MM.1S (cell line): ENCODE measurements around the gene PRKCA.

Experiments used
- DNase-seq: peaks from one replicate; pipeline ENCODE4 v3.0.0-alpha.2; 2015
- H2AFZ ChIP-seq: fragments of 300-600 bp; sonication (generic); 2 replicates; pipeline ENCODE4 v1.6.0; 2016; ENCODE audit warnings: antibody characterized with exemption, low read length
- H3F3A ChIP-seq: fragments of 300-600 bp; sonication (generic); 2 replicates; pipeline ENCODE4 v1.6.1; 2016; ENCODE audit warnings: mild to moderate bottlenecking, antibody characterized with exemption, low read length, moderate library complexity, mixed read lengths; ENCODE audit not compliant: insufficient read depth
- H3K27ac ChIP-seq: fragments of 300-600 bp; sonication (generic); 2 replicates; pipeline ENCODE4 v1.5.1; 2016; ENCODE audit warnings: mild to moderate bottlenecking, low read length
- H3K27me3 ChIP-seq: fragments of 300-600 bp; sonication (generic); replicated peaks from 2 replicates; pipeline ENCODE4 v1.6.0; 2016; ENCODE audit warnings: low read length; ENCODE audit not compliant: insufficient read depth
- H3K36me3 ChIP-seq: fragments of 300-600 bp; sonication (generic); replicated peaks from 2 replicates; pipeline ENCODE4 v1.6.1; 2016; ENCODE audit warnings: mild to moderate bottlenecking, low read length, mixed read lengths; ENCODE audit not compliant: insufficient read depth
- H3K4me1 ChIP-seq: fragments of 300-600 bp; sonication (generic); 2 replicates; pipeline ENCODE4 v1.6.1; 2016; ENCODE audit warnings: low read length, mixed read lengths
- H3K4me2 ChIP-seq: fragments of 300-600 bp; sonication (generic); 2 replicates; pipeline ENCODE4 v1.6.0; 2016; ENCODE audit warnings: low read depth, low read length
- H3K4me3 ChIP-seq: fragments of 300-600 bp; sonication (generic); 2 replicates; pipeline ENCODE4 v1.5.1; 2016; ENCODE audit warnings: low read length, mixed read lengths
- H3K79me2 ChIP-seq: fragments of 300-600 bp; sonication (generic); 2 replicates; pipeline ENCODE4 v1.6.1; 2016; ENCODE audit warnings: mixed run types, low read length, mixed read lengths
- H3K9ac ChIP-seq: fragments of 300-600 bp; sonication (generic); 2 replicates; pipeline ENCODE4 v1.6.1; 2016; ENCODE audit warnings: low read length, mixed read lengths
- H3K9me2 ChIP-seq: fragments of 300-600 bp; sonication (generic); replicated peaks from 2 replicates; pipeline ENCODE4 v1.6.1; 2016; ENCODE audit warnings: mild to moderate bottlenecking, low read length, mixed read lengths; ENCODE audit not compliant: insufficient read depth
- H3K9me3 ChIP-seq: fragments of 300-600 bp; sonication (generic); replicated peaks from 2 replicates; pipeline ENCODE4 v1.6.1; 2016; ENCODE audit warnings: mild to moderate bottlenecking, low read length, mixed read lengths; ENCODE audit not compliant: insufficient read depth
- H4K20me1 ChIP-seq: fragments of 300-600 bp; sonication (generic); 2 replicates; pipeline ENCODE4 v1.6.1; 2016; ENCODE audit warnings: mild to moderate bottlenecking, low read length, moderate library complexity, mixed read lengths; ENCODE audit not compliant: insufficient read depth
- CTCF ChIP-seq: fragments of 300-600 bp; sonication (generic); IDR thresholded peaks from 2 replicates; pipeline ENCODE4 v1.5.1; 2016; ENCODE audit warnings: antibody characterized with exemption, low read length, mixed read lengths
- EZH2 ChIP-seq: fragments of 300-600 bp; sonication (generic); optimal IDR thresholded peaks from 2 replicates; pipeline ENCODE3; 2017; ENCODE audit warnings: low read depth, mild to moderate bottlenecking, antibody characterized with exemption, low read length, mixed read lengths
- EZH2phosphoT487 ChIP-seq: fragments of 300-600 bp; sonication (generic); IDR thresholded peaks from 2 replicates; pipeline ENCODE4 v1.6.1; 2018; ENCODE audit warnings: antibody characterized with exemption, low read length

The PRKCA gene

GRCh38 chr17:66776999-66777688 is 474.7 kb downstream of the PRKCA start:
- no peak overlapping the region for H2AFZ ChIP-seq
- H3K4me3 ChIP-seq = no peak overlapping the region
- H3K9me2 ChIP-seq = no peaks in the 10 kb centered on the region
- TF ChIP-seq CTCF = no peak
- TF ChIP-seq EZH2 = no peak
- no peak for TF ChIP-seq EZH2phosphoT487
- H4K20me1 ChIP-seq = no peaks in the 10 kb centered on the region
- DNase-seq = no peak
- H3F3A ChIP-seq = no peaks in the 10 kb centered on the region
- H3K9me3 ChIP-seq = no peaks in the 10 kb centered on the region
- H3K4me1 ChIP-seq = no peaks in the 10 kb centered on the region
- H3K27ac ChIP-seq = no peak overlapping the region
- H3K4me2 ChIP-seq = no peak overlapping the region
- H3K9ac ChIP-seq = no peak overlapping the region
- H3K27me3 ChIP-seq = no peaks in the 10 kb centered on the region
- no peaks in the 10 kb centered on the region for H3K36me3 ChIP-seq
- no peaks in the 10 kb centered on the region for H3K79me2 ChIP-seq

- Histone ChIP-seq H3K36me3 (no peaks in the 10 kb centered on the region), H3K9me3 (no peaks in the 10 kb centered on the region), H3K27me3 (no peaks in the 10 kb centered on the region), H3K4me3 (no peak overlapping the region), H4K20me1 (no peaks in the 10 kb centered on the region), H3K79me2 (no peaks in the 10 kb centered on the region), H3K9ac (no peak overlapping the region), H2AFZ (no peak overlapping the region), H3K4me2 (no peak overlapping the region), H3K4me1 (no peaks in the 10 kb centered on the region), H3F3A (no peaks in the 10 kb centered on the region), H3K9me2 (no peaks in the 10 kb centered on the region), H3K27ac (no peak overlapping the region)
- DNase-seq = no peak
- TF ChIP-seq EZH2phosphoT487 = no peak
- no peak for TF ChIP-seq CTCF
- no peak for TF ChIP-seq EZH2
Observed at GRCh38 chr17:66777689-66778225, 475.3 kb downstream of the PRKCA start.

GRCh38 chr17:66778531-66779236 is 476.3 kb downstream of the PRKCA start:
- no peaks in the 10 kb centered on the region for H3K4me1 ChIP-seq
- no peaks in the 10 kb centered on the region for H3F3A ChIP-seq
- no peaks in the 10 kb centered on the region for H3K36me3 ChIP-seq
- no peak overlapping the region for H3K4me2 ChIP-seq
- H3K27me3 ChIP-seq = no peaks in the 10 kb centered on the region
- H3K27ac ChIP-seq = no peak overlapping the region
- no peaks in the 10 kb centered on the region for H3K79me2 ChIP-seq
- no peak overlapping the region for H2AFZ ChIP-seq
- no peak for DNase-seq
- H4K20me1 ChIP-seq = no peaks in the 10 kb centered on the region
- H3K4me3 ChIP-seq = no peak overlapping the region
- H3K9me3 ChIP-seq = no peaks in the 10 kb centered on the region
- no peaks in the 10 kb centered on the region for H3K9me2 ChIP-seq
- TF ChIP-seq CTCF = no peak
- TF ChIP-seq EZH2phosphoT487 = no peak
- no peak for TF ChIP-seq EZH2
- H3K9ac ChIP-seq = no peak overlapping the region
